Ramos (cell line): ENCODE results near the gene DCTN3.

Experiments used
- in situ Hi-C: fragments of 300-500 bp; cut with MboI; formaldehyde crosslinking; loops from one replicate; pipeline ENCODE4 v1.14.3; 2022; ENCODE audit warnings: low sequenced_read_pairs; ENCODE audit not compliant: unreplicated experiment

DCTN3 gene

GRCh38 chr9:34591917-34592866 lies 28.1 kb downstream of the DCTN3 start:
- in situ Hi-C loops: loop anchor here (25.0 kb wide), 1 partner anchor 155 kb away; no protein-coding TSS in a partner anchor

GRCh38 chr9:34591248-34591916 lies 28.9 kb downstream of the DCTN3 start:
- in situ Hi-C loops: loop anchor here (25.0 kb wide), 1 partner anchor 154 kb away; no protein-coding TSS in a partner anchor

GRCh38 chr9:34590381-34591247 lies 29.7 kb downstream of the DCTN3 start:
- in situ Hi-C loops: loop anchor here (25.0 kb wide), 1 partner anchor 153 kb away; no protein-coding TSS in a partner anchor

GRCh38 chr9:34589636-34590380 lies 30.5 kb downstream of the DCTN3 start, which contains the start of gene CNTFR:
TSS of gene CNTFR (minus strand) at chr9:34589724. CDS start at chr9:34568981, 20,743 bp downstream.
- in situ Hi-C loops: loop anchor here (25.0 kb wide), 1 partner anchor 153 kb away; no protein-coding TSS in a partner anchor

- in situ Hi-C loops: loop anchor here (25.0 kb wide), 1 partner anchor 152 kb away; no protein-coding TSS in a partner anchor
These were observed 31.3 kb downstream of the DCTN3 start for GRCh38 chr9:34588671-34589635.

- in situ Hi-C loops: loop anchor here (25.0 kb wide), 1 partner anchor 150 kb away; no protein-coding TSS in a partner anchor
These were observed 33.0 kb downstream of the DCTN3 start for GRCh38 chr9:34587271-34587670.

- in situ Hi-C loops: loop anchor here (25.0 kb wide), 1 partner anchor 149 kb away; no protein-coding TSS in a partner anchor
These were observed 34.2 kb downstream of the DCTN3 start for GRCh38 chr9:34585946-34586669.

GRCh38 chr9:34584970-34585369 lies 35.3 kb downstream of the DCTN3 start:
- in situ Hi-C loops: loop anchor here (25.0 kb wide), 1 partner anchor 148 kb away; no protein-coding TSS in a partner anchor

- in situ Hi-C loops: loop anchor here (25.0 kb wide), 1 partner anchor 145 kb away; no protein-coding TSS in a partner anchor
These were observed 37.5 kb downstream of the DCTN3 start for GRCh38 chr9:34582787-34583186.

- in situ Hi-C loops: loop anchor here (25.0 kb wide), 1 partner anchor 144 kb away; no protein-coding TSS in a partner anchor
These were observed 39.0 kb downstream of the DCTN3 start for GRCh38 chr9:34581318-34581717.

GRCh38 chr9:34580358-34580757 lies 39.9 kb downstream of the DCTN3 start:
- in situ Hi-C loops: loop anchor here (25.0 kb wide), 1 partner anchor 143 kb away; no protein-coding TSS in a partner anchor

GRCh38 chr9:34579808-34580163 lies 40.5 kb downstream of the DCTN3 start:
- in situ Hi-C loops: loop anchor here (25.0 kb wide), 1 partner anchor 142 kb away; no protein-coding TSS in a partner anchor

- in situ Hi-C loops: loop anchor here (25.0 kb wide), 1 partner anchor 142 kb away; no protein-coding TSS in a partner anchor
These were observed 41.0 kb downstream of the DCTN3 start for GRCh38 chr9:34579104-34579807.

- in situ Hi-C loops: loop anchor here (25.0 kb wide), 1 partner anchor 141 kb away; no protein-coding TSS in a partner anchor
These were observed 41.8 kb downstream of the DCTN3 start for GRCh38 chr9:34578241-34579103.
